GM10248 (cell line): Measurements from ENCODE around the gene CSGALNACT2.

Experiments used
- CTCF ChIA-PET: fragments of 300-600 bp; sonication (Branson Sonifier 250); formaldehyde crosslinking; extraction: SDS; loops from one replicate; lab custom pipeline; 2021; ENCODE audit warnings: antibody characterized with exemption; lab: Yijun Ruan, JAX
- POLR2A ChIA-PET: fragments of 350-650 bp; sonication (Branson Sonifier 250); formaldehyde crosslinking; extraction: SDS; loops from one replicate; lab custom pipeline; 2020; ENCODE audit warnings: antibody characterized with exemption; lab: Yijun Ruan, JAX
- DNase-seq: peaks from one replicate; pipeline ENCODE4 v3.0.0; 2012; ENCODE audit errors: extremely low spot score
- TF ChIP-seq, protein P1 (sequence below): IDR thresholded peaks from 2 replicates; pipeline ENCODE4 v1.5.1; 2012; ENCODE audit warnings: mild to moderate bottlenecking, low read depth; ENCODE audit errors: extremely low read depth, missing control alignments, control extremely low read depth

Gene CSGALNACT2

DNA sequence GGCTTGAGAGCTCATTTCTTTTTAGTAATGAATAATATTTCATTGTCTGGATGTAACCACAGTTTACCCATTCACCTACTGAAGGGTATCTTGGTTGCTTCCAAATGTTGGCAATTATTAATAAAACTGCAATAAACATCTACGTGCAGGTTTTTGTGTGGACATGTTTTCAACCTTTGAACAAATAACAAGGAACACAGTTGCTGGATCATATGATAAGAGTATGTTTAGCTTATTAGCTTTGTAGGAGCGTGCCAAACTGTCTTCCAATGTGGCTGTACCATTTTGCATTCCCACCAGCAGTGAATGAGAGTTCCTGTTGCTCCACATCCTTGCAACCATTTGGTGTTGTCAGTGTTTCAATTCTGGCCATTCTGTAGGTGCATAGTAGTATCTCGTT lies 49.0 kb downstream of the CSGALNACT2 start:
- ChIA-PET POLR2A (no interaction called here), CTCF (interaction anchor here (0.7 to 1.0 kb wide), 2 partner anchors 14 to 17 kb away, joined by 3 read pairs; no protein-coding TSS in a partner anchor)
- DNase-seq: no peak
- TF ChIP-seq, protein P1, sequence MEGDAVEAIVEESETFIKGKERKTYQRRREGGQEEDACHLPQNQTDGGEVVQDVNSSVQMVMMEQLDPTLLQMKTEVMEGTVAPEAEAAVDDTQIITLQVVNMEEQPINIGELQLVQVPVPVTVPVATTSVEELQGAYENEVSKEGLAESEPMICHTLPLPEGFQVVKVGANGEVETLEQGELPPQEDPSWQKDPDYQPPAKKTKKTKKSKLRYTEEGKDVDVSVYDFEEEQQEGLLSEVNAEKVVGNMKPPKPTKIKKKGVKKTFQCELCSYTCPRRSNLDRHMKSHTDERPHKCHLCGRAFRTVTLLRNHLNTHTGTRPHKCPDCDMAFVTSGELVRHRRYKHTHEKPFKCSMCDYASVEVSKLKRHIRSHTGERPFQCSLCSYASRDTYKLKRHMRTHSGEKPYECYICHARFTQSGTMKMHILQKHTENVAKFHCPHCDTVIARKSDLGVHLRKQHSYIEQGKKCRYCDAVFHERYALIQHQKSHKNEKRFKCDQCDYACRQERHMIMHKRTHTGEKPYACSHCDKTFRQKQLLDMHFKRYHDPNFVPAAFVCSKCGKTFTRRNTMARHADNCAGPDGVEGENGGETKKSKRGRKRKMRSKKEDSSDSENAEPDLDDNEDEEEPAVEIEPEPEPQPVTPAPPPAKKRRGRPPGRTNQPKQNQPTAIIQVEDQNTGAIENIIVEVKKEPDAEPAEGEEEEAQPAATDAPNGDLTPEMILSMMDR: no peak

DNA sequence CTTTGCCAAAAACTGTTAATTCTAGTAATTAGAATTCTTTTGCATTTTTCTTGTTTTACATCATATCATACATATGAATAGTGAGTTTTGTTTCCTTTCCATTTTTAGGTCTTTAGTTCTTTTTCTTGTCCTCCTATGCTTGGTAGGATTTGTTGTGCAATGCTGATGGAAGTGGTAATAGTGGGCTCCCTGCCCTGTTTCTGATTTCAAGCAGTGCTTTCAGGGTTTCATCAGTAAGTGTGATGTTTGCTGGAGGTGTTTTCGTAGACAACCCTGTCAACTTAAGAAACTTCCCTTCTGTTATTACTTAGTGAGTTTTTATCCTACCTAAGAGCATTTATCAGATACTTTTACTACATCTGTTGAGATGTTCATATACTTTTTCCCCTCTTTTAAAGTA lies 50.5 kb downstream of the CSGALNACT2 start:
- no peak for DNase-seq
- ChIA-PET POLR2A (no interaction called here), CTCF (interaction anchor here (1.8 to 2.0 kb wide), 2 partner anchors 13 to 17 kb away, joined by 7 to 10 read pairs; no protein-coding TSS in a partner anchor)
- TF ChIP-seq, protein P1: no peak

DNA sequence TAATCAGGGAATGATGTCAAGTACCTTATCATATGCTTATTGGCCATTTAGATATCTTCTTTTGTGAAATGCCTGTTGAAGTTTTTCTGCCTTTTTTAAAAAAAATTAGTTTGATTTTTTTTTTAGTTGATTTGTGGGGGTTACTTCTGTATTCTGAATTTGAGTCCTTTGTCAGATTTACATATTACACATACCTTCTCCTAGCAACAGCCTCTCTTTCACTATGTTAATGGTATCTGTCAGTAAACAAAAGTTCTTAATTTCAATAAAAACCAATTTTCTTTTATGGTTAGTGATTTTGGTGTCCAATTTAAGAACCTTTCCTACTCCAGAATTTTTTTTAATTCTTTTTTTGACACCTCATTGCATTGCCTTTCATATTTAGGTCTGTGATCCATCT lies 52.0 kb downstream of the CSGALNACT2 start:
- ChIA-PET CTCF (interaction anchor here (1.0 to 2.0 kb wide), 3 partner anchors 8 to 15 kb away, joined by 3 to 10 read pairs (median 7); no protein-coding TSS in a partner anchor), POLR2A (no interaction called here)
- TF ChIP-seq, protein P1: no peak

DNA sequence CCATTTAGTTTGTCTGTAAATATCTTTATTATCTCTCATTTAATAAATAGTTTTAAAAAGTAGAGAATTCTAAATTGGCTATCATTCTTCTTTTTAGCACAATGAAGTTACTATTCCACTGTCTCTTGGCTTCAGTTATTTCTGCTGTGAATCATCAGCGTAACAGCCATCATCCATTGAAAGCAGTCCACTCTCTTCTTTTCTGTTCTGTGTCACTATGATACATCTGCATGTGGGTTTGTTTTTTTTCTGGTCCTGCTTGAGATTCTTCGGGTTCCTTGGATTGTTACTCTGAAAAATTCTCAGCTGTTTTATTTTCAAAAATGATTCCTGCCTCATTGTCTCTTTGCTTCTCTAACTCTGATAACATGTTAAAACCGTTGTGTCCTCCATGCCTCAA lies 52.5 kb downstream of the CSGALNACT2 start:
- CTCF ChIA-PET: no interaction called here
- DNase-seq: no peak
- POLR2A ChIA-PET: no interaction called here
- TF ChIP-seq, protein P1: no peak

More for the DNA sequence above, 52.0 kb downstream of the CSGALNACT2 start:
- DNase-seq: no peak

DNA sequence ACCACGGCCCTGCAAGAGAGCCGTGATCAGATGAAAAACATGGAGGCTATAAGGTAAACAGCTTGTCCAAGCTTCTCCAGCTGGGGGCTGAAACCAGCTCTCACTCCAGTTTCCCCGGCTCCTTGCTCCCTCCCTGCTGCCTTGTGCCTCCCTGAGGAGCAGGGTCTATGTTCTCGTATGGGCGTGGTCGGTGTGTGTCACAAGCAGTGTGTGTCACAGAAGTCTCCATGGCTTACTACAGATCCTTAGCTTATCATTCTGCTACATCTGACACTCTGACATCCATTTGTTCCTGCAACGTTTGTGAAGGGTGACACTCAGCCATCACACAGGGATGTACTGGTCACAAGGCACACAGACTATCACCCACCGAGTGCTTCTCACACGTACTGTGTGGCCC lies 54.6 kb downstream of the CSGALNACT2 start:
- ChIA-PET POLR2A (no interaction called here), CTCF (interaction anchor here (1.3 to 4.1 kb wide), 3 partner anchors 9 to 100 kb away, joined by 3 to 33 read pairs (median 5); no protein-coding TSS in a partner anchor)
- peak; percentile 18 for DNase-seq
- TF ChIP-seq, protein P1: no peak

DNA sequence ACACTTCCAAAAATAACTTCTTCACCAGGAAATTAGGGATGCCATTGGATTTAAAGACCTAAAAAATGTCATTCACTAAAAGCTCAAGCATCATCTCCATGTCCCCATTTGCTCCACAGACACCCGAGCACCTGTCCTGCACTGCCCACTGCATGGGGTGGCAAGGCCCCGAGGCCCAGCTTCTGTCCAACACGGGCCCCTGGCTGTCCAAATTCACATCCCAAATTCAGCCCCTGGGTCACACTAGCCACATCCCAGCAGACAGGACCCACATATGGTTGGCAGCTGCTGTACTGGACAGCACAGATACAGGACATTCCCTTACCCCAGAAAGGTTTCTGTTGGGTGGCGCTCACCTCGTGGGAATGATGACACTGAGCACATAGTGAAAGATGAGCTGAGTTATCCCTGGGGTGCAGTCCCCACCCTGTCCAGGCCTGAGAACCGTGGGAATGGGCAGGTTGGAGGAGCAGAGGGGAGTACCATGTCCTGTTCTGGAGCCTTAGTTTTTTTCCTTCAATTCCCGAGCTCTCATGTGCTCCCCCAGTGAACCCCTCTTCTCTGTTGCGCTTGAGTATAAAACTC lies 55.3 kb downstream of the CSGALNACT2 start:
- TF ChIP-seq, protein P1: no peak
- ChIA-PET POLR2A (no interaction called here), CTCF (interaction anchor here (0.6 to 4.1 kb wide), 6 partner anchors 8 to 99 kb away, joined by 3 to 33 read pairs (median 4); no protein-coding TSS in a partner anchor)
- no peak for DNase-seq
